K562 (cell line): ENCODE results near the gene RBM45. TPM values are rescaled to one million over a fixed set of nuclear protein-coding genes. Genes with fewer than 3 reads are reported as not detected.

Experiments used
- ATAC-seq: fragments of 200-7000 bp; cut with Tn5 transposase; 3 replicates; pipeline ENCODE4 v1.9.1; 2020; ENCODE audit warnings: moderate library complexity
- BruUV-seq: library from RNA; stranded (reverse); fragments of 400-500 nt; replicated peaks from 2 replicates; lab custom pipeline; 2021; lab: Mats Ljungman, UMichigan
- CTCF ChIA-PET: fragments of 300-600 bp; formaldehyde crosslinking; extraction: SDS; loops from one replicate; lab custom pipeline; 2021; ENCODE audit warnings: low intra/inter-chr PET ratio; lab: Yijun Ruan, JAX
- POLR2A ChIA-PET: fragments of 300-600, 350-650 bp; sonication (Branson Sonifier 250); formaldehyde crosslinking; extraction: SDS; loops from one replicate; lab custom pipeline; 2021; ENCODE audit warnings: antibody characterized with exemption, inconsistent platforms; lab: Yijun Ruan, JAX
- DNase-seq, 4 experiments: peaks; one replicate each; pipeline versions ENCODE4 v3.0.0 to v3.0.0-alpha.2; 2011 to 2018; ENCODE audit warnings: low spot score in 3 of 4, mixed read lengths in 3 of 4; ENCODE audit errors: extremely low read depth in 1 of 4
- FAIRE-seq: peaks from 2 replicates; lab custom pipeline; 2011; peaks lifted over from hg19 to GRCh38; lab: Jason Lieb, UNC
- H2AFZ ChIP-seq: 2 replicates; pipeline ENCODE4 v1.6.0; 2011; ENCODE audit warnings: low read depth, low read length, control low read depth, inconsistent platforms
- H3K27ac ChIP-seq: fragments of 200-600 bp; 3 replicates; pipeline ENCODE4 v1.8.0; 2011; ENCODE audit warnings: low read depth, mild to moderate bottlenecking, control low read depth, inconsistent platforms, low read length, moderate library complexity, mixed read lengths; ENCODE audit errors: extremely low read depth
- H3K27me3 ChIP-seq, 2 experiments: fragments of 300-600 bp in 1 of 2; 2 replicates in 1 of 2; 3 replicates in 1 of 2; pipeline versions ENCODE4 v1.6.0 to v1.8.0; 2011; ENCODE audit warnings: inconsistent platforms in 2 of 2, low read length in 2 of 2, mild to moderate bottlenecking in 1 of 2, mixed read lengths in 1 of 2, moderate library complexity in 1 of 2; ENCODE audit not compliant: control insufficient read depth in 2 of 2, insufficient read depth in 2 of 2
- H3K36me3 ChIP-seq: fragments of 300-600 bp; 3 replicates; pipeline ENCODE4 v1.8.0; 2011; ENCODE audit warnings: mild to moderate bottlenecking, low read length, inconsistent platforms; ENCODE audit not compliant: control insufficient read depth, insufficient read depth
- H3K4me1 ChIP-seq, 2 experiments: fragments of 200-600 bp in 1 of 2; replicated peaks in 1 of 2; 2 replicates in 1 of 2; 3 replicates in 1 of 2; pipeline versions ENCODE4 v1.5.1 to v1.8.0; 2011; ENCODE audit warnings: inconsistent platforms in 2 of 2, low read length in 2 of 2, mild to moderate bottlenecking in 1 of 2, mixed read lengths in 1 of 2, moderate library complexity in 1 of 2; ENCODE audit not compliant: control insufficient read depth in 2 of 2, insufficient read depth in 2 of 2
- H3K4me2 ChIP-seq: 2 replicates; pipeline ENCODE4 v1.6.1; 2011; ENCODE audit warnings: low read length, control low read depth, inconsistent platforms, mixed read lengths; ENCODE audit not compliant: insufficient read depth
- H3K4me3 ChIP-seq: fragments of 200-600 bp; sonication (generic), shearing (Covaris generic); 2 replicates; pipeline ENCODE4 v1.5.1; 2016; ENCODE audit warnings: control low read depth, inconsistent platforms
- H3K79me2 ChIP-seq: fragments of 200-600 bp; 3 replicates; pipeline ENCODE4 v1.8.0; 2011; ENCODE audit warnings: low read length, inconsistent platforms; ENCODE audit not compliant: control insufficient read depth, insufficient read depth
- H3K9ac ChIP-seq, 2 experiments: 2 replicates each; pipeline versions ENCODE4 v1.6.0 to v1.6.1; 2011; ENCODE audit warnings: low read depth in 2 of 2, low read length in 2 of 2, control low read depth in 1 of 2, inconsistent platforms in 1 of 2, mild to moderate bottlenecking in 1 of 2, mixed read lengths in 1 of 2; ENCODE audit not compliant: insufficient read depth in 1 of 2
- H3K9me1 ChIP-seq: one replicate; pipeline ENCODE4 v1.6.0; 2011; ENCODE audit warnings: inconsistent platforms, mild to moderate bottlenecking, low read length, moderate library complexity; ENCODE audit not compliant: control insufficient read depth, insufficient read depth
- H3K9me3 ChIP-seq: replicated peaks from 2 replicates; pipeline ENCODE4 v1.5.1; 2011; ENCODE audit warnings: low read depth, low read length, inconsistent platforms; ENCODE audit not compliant: control insufficient read depth, insufficient read depth
- H4K20me1 ChIP-seq: replicated peaks from 2 replicates; pipeline ENCODE4 v1.6.1; 2011; ENCODE audit warnings: low read length, inconsistent platforms, mixed read lengths; ENCODE audit not compliant: control insufficient read depth, insufficient read depth
- ADNP ChIP-seq: fragments of 200-800 bp; sonication (Bioruptor generic); IDR thresholded peaks from 2 replicates; pipeline ENCODE4 v1.6.1; 2016; ENCODE audit warnings: missing genetic modification characterization, missing compliant biosample characterization
- ATF3 ChIP-seq, 2 experiments: fragments of 450-650 bp in 1 of 2; sonication (generic) in 1 of 2; formaldehyde crosslinking in 1 of 2; IDR thresholded peaks in 1 of 2; conservative IDR thresholded peaks in 1 of 2; 2 replicates each; pipeline versions ENCODE4 v1.6.1 to v1.8.1; 2016 to 2023; ENCODE audit warnings: mild to moderate bottlenecking in 2 of 2, moderate library complexity in 2 of 2, inconsistent platforms in 1 of 2, missing genetic modification reagents in 1 of 2
- ATF7 ChIP-seq: fragments of 450-650 bp; IDR thresholded peaks from 2 replicates; pipeline ENCODE4 v1.7.1; 2014; ENCODE audit warnings: mild to moderate bottlenecking, moderate library complexity
- BHLHE40 ChIP-seq: IDR thresholded peaks from 2 replicates; pipeline ENCODE4 v1.6.1; 2011; ENCODE audit warnings: low read length, improper control_type of control experiment
- DMBX1 ChIP-seq: fragments of 250-450 bp; sonication (Bioruptor Pico); IDR thresholded peaks from 2 replicates; pipeline ENCODE4 v1.8.0; 2022; ENCODE audit warnings: inconsistent platforms, mild to moderate bottlenecking, moderate library complexity, borderline replicate concordance
- ERF ChIP-seq: fragments of 450-650 bp; formaldehyde crosslinking; IDR thresholded peaks from 2 replicates; pipeline ENCODE4 v1.4.0; 2020; ENCODE audit warnings: mild to moderate bottlenecking, mixed read lengths
- HLTF ChIP-seq: fragments of 450-650 bp; IDR thresholded peaks from 2 replicates; pipeline ENCODE4 v1.6.1; 2016
- PHTF2 ChIP-seq: fragments of 250-450 bp; sonication (Bioruptor Pico); IDR thresholded peaks from 2 replicates; pipeline ENCODE4 v1.5.0; 2021; ENCODE audit warnings: mild to moderate bottlenecking
- POU5F1 ChIP-seq: fragments of 150-350 bp; IDR thresholded peaks from 2 replicates; pipeline ENCODE4 v1.6.1; 2014; ENCODE audit warnings: borderline replicate concordance, low read length, low read depth, mild to moderate bottlenecking; ENCODE audit not compliant: partially characterized antibody
- RBFOX2 ChIP-seq: fragments of 200-400 bp; formaldehyde crosslinking; IDR thresholded peaks from 2 replicates; pipeline ENCODE4 v1.6.1; 2017; ENCODE audit warnings: low read depth, mild to moderate bottlenecking, low read length, moderate library complexity
- SRSF7 ChIP-seq: fragments of 200-400 bp; formaldehyde crosslinking; optimal IDR thresholded peaks from 2 replicates; pipeline ENCODE3; 2017; ENCODE audit warnings: mild to moderate bottlenecking, low read depth, low read length
- WGBS: fragments of 100-300 bp; shearing (Covaris generic); methylation state at CpG from one replicate; pipeline ENCODE4 v1.1.6; 2016; ENCODE audit warnings: low coverage, mixed read lengths; ENCODE audit not compliant: insufficient coverage; ENCODE audit errors: missing lambda C conversion rate; 5-methylcytosine and 5-hydroxymethylcytosine counted together
- in situ Hi-C: fragments of 300-500 bp; cut with MboI; formaldehyde crosslinking; loops from 4 replicates; pipeline ENCODE4 v1.15.0; 2018; ENCODE audit warnings: inconsistent platforms, mixed read lengths
- intact Hi-C: fragments of 100-400 bp; cut with micrococcal nuclease; formaldehyde crosslinking; loops from 2 replicates; pipeline ENCODE4 v1.14.2; 2022
- polyA plus RNA-seq, 8 experiments: library from polyadenylated mRNA; depleted of rRNA in 4 of 8; stranded (reverse) in 5 of 8; unstranded in 3 of 8; fragments of >200 nt; fragmentation: Nextera tagmentation in 2 of 8; fragmentation: Illumina TruSeq in 1 of 8; extraction: Ambion mirVana in 2 of 8; extraction: Trizol in 1 of 8; gene quantifications; 2 replicates each; pipeline versions ENCODE4 v1.2.1 to v1.2.3, GENCODE V29; 2011 to 2014; ENCODE audit warnings: inconsistent platforms in 1 of 8, missing spikeins in 1 of 8
- total RNA-seq, 7 experiments: library from RNA; depleted of rRNA in 6 of 7; stranded (reverse); fragments of >200 nt in 6 of 7; fragmentation: Illumina TruSeq in 2 of 7; extraction: Trizol in 2 of 7; gene quantifications; 2 replicates each; pipeline versions ENCODE4 v1.2.1 to v1.2.3, GENCODE V29; 2011 to 2021; ENCODE audit warnings: low replicate concordance in 1 of 7

Gene RBM45
- total and polyA plus RNA-seq, 9 of the 15 experiments (the other 6 are each of a cell fraction or from before 2014, with no cell fraction given): 6.7 to 22.0 (median 15.0) TPM

GRCh38 chr2:178173657-178174056 lies 61.4 kb downstream of the RBM45 start:
- no peak overlapping the region for H3K9ac ChIP-seq
- H3K4me3 ChIP-seq: no peak overlapping the region
- no peaks in the 10 kb centered on the region for H3K36me3 ChIP-seq
- WGBS: 14% methylated on average over 1 of the region's 1 CpG
- TF ChIP-seq POU5F1 (no peak), PHTF2 (no peak), SRSF7 (no peak), ATF3 (IDR thresholded peaks at IDR 0.05) (peak; percentile 57), ATF3 (CRISPR knock-in tag; conservative IDR thresholded peaks at IDR 0.05) (no peak), BHLHE40 (no peak), RBFOX2 (no peak), DMBX1 (CRISPR knock-in tag) (no peak), ATF7 (peak; percentile 37; the same call in 1 of the 2 replicates), ERF (CRISPR knock-in tag) (no peak), HLTF (no peak), ADNP (tag) (no peak)
- TF ChIP-seq, all 486 proteins: peak for 2
- DNase-seq (no peak), ATAC-seq (no peak), FAIRE-seq (no peak)
- ChIA-PET CTCF (no interaction called here), POLR2A (interaction anchor here (0.6 to 0.7 kb wide), 2 partner anchors 14 to 96 kb away, joined by 3 to 6 read pairs; no protein-coding TSS in a partner anchor)
- no peaks in the 10 kb centered on the region for H3K79me2 ChIP-seq
- H3K4me1 ChIP-seq: no peaks in the 10 kb centered on the region; a peak in 1 of 5 replicates
- H3K27me3 ChIP-seq: peaks cover 0 to 10% of the 10 kb centered on the region in 2 experiments; a peak in 2 of 5 replicates
- BruUV-seq: no TSS peak
- in situ Hi-C loops (no loop called here), intact Hi-C loops (no loop called here)
- no peaks in the 10 kb centered on the region for H3K9me1 ChIP-seq
- H3K4me2 ChIP-seq: no peak overlapping the region
- H4K20me1 ChIP-seq: no peaks in the 10 kb centered on the region
- H3K27ac ChIP-seq: no peak overlapping the region
- H2AFZ ChIP-seq: no peak overlapping the region
- no peaks in the 10 kb centered on the region for H3K9me3 ChIP-seq
